BJ (cell line): ENCODE results near the gene GCK. TPM values are rescaled to one million over a fixed set of nuclear protein-coding genes. Genes with fewer than 3 reads are reported as not detected.

ENCODE experiments used
- CTCF ChIA-PET: fragments of 350-600 bp; formaldehyde crosslinking; extraction: SDS; loops from one replicate; lab custom pipeline; 2021; ENCODE audit warnings: antibody characterized with exemption, inconsistent platforms; lab: Yijun Ruan, JAX
- POLR2A ChIA-PET: fragments of 300-600 bp; sonication (Branson Sonifier 250); formaldehyde crosslinking; extraction: SDS; loops from one replicate; lab custom pipeline; 2021; ENCODE audit warnings: antibody characterized with exemption; lab: Charles Lee
- DNase-seq: peaks from one replicate; pipeline ENCODE4 v3.0.0-alpha.2; 2011; ENCODE audit warnings: low read depth
- H3K27me3 ChIP-seq: 2 replicates; pipeline ENCODE4 v1.6.0; 2011; ENCODE audit warnings: low read length; ENCODE audit not compliant: control insufficient read depth, insufficient read depth
- H3K36me3 ChIP-seq: 2 replicates; pipeline ENCODE4 v1.5.1; 2011; ENCODE audit warnings: low read length; ENCODE audit not compliant: control insufficient read depth, insufficient read depth
- H3K4me3 ChIP-seq: 2 replicates; pipeline ENCODE4 v1.5.1; 2011; ENCODE audit warnings: low read depth, mild to moderate bottlenecking, control low read depth, low read length
- polyA plus RNA-seq: library from polyadenylated mRNA; depleted of rRNA; stranded (reverse); fragments of >200 nt; gene quantifications from 2 replicates; pipeline ENCODE4 v1.2.3, GENCODE V29; 2011
- TF ChIP-seq, protein P1 (sequence below): IDR thresholded peaks from 2 replicates; pipeline ENCODE4 v1.5.1; 2011; ENCODE audit warnings: low read depth, mild to moderate bottlenecking, control low read depth, inconsistent platforms, low read length, moderate library complexity; ENCODE audit not compliant: insufficient read depth

The GCK gene
- polyA plus RNA-seq, 1 experiment, result 0.40 TPM

DNA sequence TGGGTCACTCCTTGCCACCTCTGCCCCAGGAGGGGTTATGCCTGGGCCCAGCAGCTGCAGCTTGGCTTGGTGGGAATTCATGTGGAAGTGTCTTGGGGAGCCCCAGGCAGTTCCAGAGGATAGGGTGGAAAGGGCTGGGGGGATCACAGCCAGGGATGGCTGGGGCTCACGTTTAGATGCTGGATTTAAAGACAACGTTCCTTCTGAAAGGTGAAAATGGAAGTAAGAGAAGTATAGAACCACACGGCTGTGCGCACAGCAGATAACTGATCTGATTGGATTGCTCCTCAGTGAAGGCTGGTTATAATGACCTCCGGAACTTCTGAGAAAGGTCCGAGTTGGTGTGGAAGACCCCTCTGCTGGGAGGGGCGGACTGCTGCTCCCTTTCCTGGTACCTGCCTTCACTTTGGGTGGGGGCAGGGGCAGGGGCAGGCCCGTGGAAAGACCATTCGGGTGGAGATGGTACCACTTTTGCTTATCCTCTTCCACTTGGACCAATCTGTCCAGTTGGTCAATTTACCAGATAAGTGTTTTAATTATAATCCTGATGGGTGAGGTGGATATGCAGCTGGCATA lies 40.2 kb downstream of the GCK start:
- ChIA-PET POLR2A (no interaction called here), CTCF (interaction anchor here (3.1 kb wide), 1 partner anchor 14 kb away, joined by 11 read pairs; no protein-coding TSS in a partner anchor)
- no peaks in the 10 kb centered on the region for H3K36me3 ChIP-seq
- H3K27me3 ChIP-seq, result peaks cover 4% of the 10 kb centered on the region
- H3K4me3 ChIP-seq, result no peak overlapping the region
- TF ChIP-seq, protein P1, sequence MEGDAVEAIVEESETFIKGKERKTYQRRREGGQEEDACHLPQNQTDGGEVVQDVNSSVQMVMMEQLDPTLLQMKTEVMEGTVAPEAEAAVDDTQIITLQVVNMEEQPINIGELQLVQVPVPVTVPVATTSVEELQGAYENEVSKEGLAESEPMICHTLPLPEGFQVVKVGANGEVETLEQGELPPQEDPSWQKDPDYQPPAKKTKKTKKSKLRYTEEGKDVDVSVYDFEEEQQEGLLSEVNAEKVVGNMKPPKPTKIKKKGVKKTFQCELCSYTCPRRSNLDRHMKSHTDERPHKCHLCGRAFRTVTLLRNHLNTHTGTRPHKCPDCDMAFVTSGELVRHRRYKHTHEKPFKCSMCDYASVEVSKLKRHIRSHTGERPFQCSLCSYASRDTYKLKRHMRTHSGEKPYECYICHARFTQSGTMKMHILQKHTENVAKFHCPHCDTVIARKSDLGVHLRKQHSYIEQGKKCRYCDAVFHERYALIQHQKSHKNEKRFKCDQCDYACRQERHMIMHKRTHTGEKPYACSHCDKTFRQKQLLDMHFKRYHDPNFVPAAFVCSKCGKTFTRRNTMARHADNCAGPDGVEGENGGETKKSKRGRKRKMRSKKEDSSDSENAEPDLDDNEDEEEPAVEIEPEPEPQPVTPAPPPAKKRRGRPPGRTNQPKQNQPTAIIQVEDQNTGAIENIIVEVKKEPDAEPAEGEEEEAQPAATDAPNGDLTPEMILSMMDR, result no peak
- DNase-seq, result no peak

GRCh38 chr7:44148166-44148565 lies 41.1 kb downstream of the GCK start:
- no peaks in the 10 kb centered on the region for H3K36me3 ChIP-seq
- H3K4me3 ChIP-seq, result no peak overlapping the region
- POLR2A ChIA-PET, result no interaction called here
- TF ChIP-seq, protein P1, result no peak
- H3K27me3 ChIP-seq, result peaks cover 4% of the 10 kb centered on the region
- DNase-seq, result no peak
- CTCF ChIA-PET, result interaction anchor here (3.1 kb wide), 1 partner anchor 15 kb away, joined by 11 read pairs; no protein-coding TSS in a partner anchor

DNA sequence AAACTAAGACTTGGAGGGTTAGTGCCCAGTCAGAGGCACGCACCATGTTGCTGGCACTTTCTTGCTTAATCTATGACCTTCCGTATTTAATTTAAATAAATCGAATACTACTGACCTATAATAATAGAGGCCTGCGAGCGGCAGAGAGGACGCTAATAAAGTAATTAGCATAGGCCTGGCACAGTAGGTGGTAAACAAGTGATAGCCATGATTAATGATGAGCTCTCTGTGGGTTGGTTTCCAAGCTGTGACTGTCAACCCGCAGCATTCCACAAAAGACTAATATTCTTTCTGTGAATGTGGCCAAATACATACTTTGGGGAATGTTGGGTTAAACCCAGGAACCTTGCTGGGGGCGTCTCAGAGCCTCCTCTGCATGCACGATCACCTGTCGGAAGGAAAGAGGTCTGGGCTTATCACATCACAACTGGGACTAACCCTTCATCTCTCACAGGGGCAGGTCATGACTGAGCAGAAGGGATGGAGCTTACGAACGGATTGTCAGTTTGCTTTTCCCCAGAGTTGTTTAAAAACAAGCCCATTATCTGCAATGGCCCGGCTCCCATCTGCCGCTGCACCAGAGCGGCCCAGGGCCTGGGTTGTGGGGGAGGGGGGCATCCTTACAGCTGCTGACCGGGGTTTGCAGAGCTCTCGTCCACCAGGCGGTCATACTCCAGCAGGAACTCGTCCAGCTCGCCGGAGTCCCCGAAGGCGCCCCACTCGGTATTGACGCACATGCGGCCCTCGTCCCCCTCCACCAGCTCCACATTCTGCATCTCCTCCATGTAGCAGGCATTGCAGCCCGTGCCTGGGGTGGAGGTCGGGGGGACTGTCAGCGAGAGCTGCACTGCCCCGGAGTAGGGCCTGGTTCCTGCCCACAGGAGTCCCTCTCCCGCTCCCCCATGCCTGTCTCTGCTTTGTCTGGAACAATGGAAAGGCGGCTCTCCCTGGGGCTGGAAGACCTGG lies 41.9 kb downstream of the GCK start:
- DNase-seq, result no peak
- POLR2A ChIA-PET, result interaction anchor here (1.0 kb wide), 1 partner anchor 16 kb away, joined by 4 read pairs; no protein-coding TSS in a partner anchor
- H3K4me3 ChIP-seq, result no peak overlapping the region
- TF ChIP-seq, protein P1, result no peak
- CTCF ChIA-PET, result interaction anchor here (0.8 to 3.1 kb wide), 4 partner anchors 15 to 75 kb away, joined by 3 to 11 read pairs (median 4); no protein-coding TSS in a partner anchor
- peaks cover 4% of the 10 kb centered on the region for H3K27me3 ChIP-seq
- no peaks in the 10 kb centered on the region for H3K36me3 ChIP-seq

GRCh38 chr7:44145969-44146911 lies 43.0 kb downstream of the GCK start:
- no peak for DNase-seq
- CTCF ChIA-PET, result interaction anchor here (1.0 to 3.1 kb wide), 4 partner anchors 9 to 74 kb away, joined by 3 to 11 read pairs (median 4); no protein-coding TSS in a partner anchor
- Histone ChIP-seq H3K36me3 (no peaks in the 10 kb centered on the region), H3K27me3 (peaks cover 4% of the 10 kb centered on the region), H3K4me3 (peak overlapping the region; percentile 25)
- POLR2A ChIA-PET, result interaction anchor here (0.6 to 1.0 kb wide), 2 partner anchors 17 to 323 kb away, joined by 3 to 4 read pairs; no protein-coding TSS in a partner anchor
- TF ChIP-seq, protein P1, result no peak
